ENCODE results near the gene CCDC148.
A peak's percentile ranks its signal among the peaks of the same experiment; 100 is the strongest.

CCDC148 gene

DNA sequence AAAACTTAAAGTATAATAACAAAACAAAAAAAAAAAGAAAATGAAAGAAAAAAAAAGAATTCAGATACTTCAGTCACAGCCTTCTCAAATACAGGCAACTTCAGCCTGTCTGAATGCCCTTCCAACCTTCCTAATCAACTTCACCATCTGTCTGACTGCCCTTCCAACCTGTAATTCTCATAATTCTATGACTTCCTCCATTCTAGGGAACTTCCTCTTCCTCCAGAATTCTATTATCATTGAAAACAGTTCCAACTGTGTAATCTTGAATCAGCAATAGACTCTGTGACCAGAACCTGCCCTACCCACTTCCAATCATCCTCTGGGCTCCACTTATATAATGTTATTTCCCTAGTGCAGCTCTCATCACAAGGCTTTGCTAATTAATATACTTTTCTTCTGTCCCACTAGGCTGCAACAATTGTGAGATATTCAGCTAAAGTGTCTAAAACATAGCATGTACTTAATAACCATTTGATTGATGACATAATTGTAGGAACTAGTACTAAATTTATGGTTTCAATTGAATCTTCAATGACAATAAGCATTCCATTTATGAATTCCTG is 227.5 kb downstream of the CCDC148 start:
- no peak for TF ChIP-seq TAF1 (IDR thresholded peaks at IDR 0.05; ENCODE audit: borderline replicate concordance, insufficient read depth, low read length)

DNA sequence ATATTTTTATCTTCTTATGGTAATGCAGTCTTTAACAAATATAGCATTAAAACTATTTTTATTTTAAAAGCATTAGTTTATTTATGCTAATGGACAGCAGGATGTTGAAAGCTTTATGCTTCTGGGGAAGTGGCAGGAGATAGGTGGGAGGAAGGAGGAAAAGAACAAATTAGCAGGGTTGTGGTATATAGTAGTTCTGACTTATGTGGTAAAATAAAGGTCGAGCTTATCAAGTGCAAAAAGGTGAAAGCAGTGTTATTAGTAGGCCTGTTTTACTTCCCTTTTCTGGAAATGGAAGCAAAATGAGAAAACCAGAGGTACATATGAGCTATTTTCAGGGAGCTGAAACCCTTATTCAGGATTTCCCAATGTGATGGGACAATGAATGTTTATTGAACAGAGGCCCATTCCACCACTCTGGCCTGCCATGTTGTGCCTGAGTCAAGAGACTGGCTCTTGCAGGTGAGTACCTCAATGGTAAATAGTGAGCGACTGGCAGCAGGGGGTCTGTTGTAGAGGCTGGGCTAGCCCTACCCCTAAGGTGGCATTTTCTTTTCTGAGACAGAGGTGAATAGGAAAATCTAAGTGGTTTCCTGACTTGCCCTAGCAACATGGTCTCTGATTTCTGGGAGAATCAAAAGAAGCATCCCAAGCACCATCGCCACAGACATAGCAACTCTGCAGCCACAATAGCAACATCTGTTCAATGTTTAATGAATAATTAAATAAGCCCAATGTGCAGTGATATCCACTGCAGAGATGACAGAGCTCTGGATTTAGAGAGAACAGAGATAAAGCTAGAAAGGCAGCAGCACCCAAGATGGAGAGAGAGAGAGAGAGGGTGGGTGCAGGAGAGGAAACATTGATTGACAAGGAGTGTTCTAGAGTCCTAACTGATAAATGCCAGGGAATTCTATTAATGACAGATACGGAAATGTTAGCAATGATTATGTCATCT is 235.2 kb downstream of the CCDC148 start:
- TF ChIP-seq TAF1 (IDR thresholded peaks at IDR 0.05; ENCODE audit: borderline replicate concordance, insufficient read depth, low read length) (no peak), FOXP2 (optimal IDR thresholded peaks at IDR 0.05; ENCODE audit: borderline replicate concordance, extremely low read depth, extremely low read length, insufficient read depth) (no peak), SIN3A (IDR thresholded peaks at IDR 0.05; ENCODE audit: borderline replicate concordance, insufficient read depth, low read length) (no peak), POLR2AphosphoS5 (IDR thresholded peaks at IDR 0.05; ENCODE audit: low read depth, low read length) (no peak)
- TF ChIP-seq, protein P1, sequence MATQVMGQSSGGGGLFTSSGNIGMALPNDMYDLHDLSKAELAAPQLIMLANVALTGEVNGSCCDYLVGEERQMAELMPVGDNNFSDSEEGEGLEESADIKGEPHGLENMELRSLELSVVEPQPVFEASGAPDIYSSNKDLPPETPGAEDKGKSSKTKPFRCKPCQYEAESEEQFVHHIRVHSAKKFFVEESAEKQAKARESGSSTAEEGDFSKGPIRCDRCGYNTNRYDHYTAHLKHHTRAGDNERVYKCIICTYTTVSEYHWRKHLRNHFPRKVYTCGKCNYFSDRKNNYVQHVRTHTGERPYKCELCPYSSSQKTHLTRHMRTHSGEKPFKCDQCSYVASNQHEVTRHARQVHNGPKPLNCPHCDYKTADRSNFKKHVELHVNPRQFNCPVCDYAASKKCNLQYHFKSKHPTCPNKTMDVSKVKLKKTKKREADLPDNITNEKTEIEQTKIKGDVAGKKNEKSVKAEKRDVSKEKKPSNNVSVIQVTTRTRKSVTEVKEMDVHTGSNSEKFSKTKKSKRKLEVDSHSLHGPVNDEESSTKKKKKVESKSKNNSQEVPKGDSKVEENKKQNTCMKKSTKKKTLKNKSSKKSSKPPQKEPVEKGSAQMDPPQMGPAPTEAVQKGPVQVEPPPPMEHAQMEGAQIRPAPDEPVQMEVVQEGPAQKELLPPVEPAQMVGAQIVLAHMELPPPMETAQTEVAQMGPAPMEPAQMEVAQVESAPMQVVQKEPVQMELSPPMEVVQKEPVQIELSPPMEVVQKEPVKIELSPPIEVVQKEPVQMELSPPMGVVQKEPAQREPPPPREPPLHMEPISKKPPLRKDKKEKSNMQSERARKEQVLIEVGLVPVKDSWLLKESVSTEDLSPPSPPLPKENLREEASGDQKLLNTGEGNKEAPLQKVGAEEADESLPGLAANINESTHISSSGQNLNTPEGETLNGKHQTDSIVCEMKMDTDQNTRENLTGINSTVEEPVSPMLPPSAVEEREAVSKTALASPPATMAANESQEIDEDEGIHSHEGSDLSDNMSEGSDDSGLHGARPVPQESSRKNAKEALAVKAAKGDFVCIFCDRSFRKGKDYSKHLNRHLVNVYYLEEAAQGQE (IDR thresholded peaks at IDR 0.05; ENCODE audit: insufficient read depth in 1 of 2, low read depth in 2 of 2, low read length in 2 of 2) = no peak

DNA sequence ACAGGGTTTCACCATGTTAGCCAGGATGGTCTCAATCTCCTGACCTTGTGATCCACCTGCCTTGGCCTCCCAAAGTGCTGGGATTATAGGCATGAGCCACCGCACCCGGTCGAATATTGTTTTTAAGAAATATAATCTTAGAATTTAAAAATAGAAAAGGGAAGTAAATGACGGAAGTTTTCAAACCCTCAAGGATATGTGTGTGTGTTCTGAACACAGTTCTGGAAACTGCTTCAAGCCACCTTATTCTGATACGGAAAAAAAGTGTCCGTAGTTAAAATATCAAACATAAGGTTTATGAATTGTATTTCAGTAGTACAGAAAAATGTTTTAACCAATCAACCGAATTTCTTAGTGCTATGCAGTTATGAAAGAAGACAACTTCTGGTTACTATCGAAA is 239.0 kb downstream of the CCDC148 start:
- TF ChIP-seq, protein P1 (IDR thresholded peaks at IDR 0.05; ENCODE audit: insufficient read depth in 1 of 2, low read depth in 2 of 2, low read length in 2 of 2) = no peak
- no peak for TF ChIP-seq POLR2AphosphoS5 (IDR thresholded peaks at IDR 0.05; ENCODE audit: low read depth, low read length)
- no peak for TF ChIP-seq SIN3A (IDR thresholded peaks at IDR 0.05; ENCODE audit: borderline replicate concordance, insufficient read depth, low read length)
- no peak for TF ChIP-seq FOXP2 (optimal IDR thresholded peaks at IDR 0.05; ENCODE audit: borderline replicate concordance, extremely low read depth, extremely low read length, insufficient read depth)
- no peak for TF ChIP-seq TAF1 (IDR thresholded peaks at IDR 0.05; ENCODE audit: borderline replicate concordance, insufficient read depth, low read length)

DNA sequence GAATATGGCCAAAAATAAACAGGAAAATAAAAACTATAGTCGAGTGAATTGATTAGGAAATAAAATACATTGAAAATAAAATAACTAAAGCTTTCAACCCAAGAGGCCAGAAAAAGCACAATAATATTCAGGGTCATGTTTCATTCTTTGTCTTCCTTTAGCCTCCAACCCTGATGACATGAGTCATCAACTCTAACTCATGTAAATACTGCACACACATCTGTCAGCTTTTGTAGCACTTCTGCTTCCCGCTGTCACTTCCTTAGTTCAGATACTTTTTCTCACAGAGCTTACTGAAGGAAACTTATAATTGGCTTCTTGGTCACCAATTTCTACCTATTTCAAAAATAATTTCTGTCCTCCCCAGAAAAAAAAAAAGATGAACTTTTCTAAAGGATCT is 242.1 kb downstream of the CCDC148 start:
- TF ChIP-seq TAF1 (IDR thresholded peaks at IDR 0.05; ENCODE audit: borderline replicate concordance, insufficient read depth, low read length) = no peak
- TF ChIP-seq, protein P1 (IDR thresholded peaks at IDR 0.05; ENCODE audit: insufficient read depth in 1 of 2, low read depth in 2 of 2, low read length in 2 of 2) = no peak
- no peak for TF ChIP-seq FOXP2 (optimal IDR thresholded peaks at IDR 0.05; ENCODE audit: borderline replicate concordance, extremely low read depth, extremely low read length, insufficient read depth)
- TF ChIP-seq SIN3A (IDR thresholded peaks at IDR 0.05; ENCODE audit: borderline replicate concordance, insufficient read depth, low read length) = peak; percentile 37; the same call in 1 of the 2 replicates
- TF ChIP-seq POLR2AphosphoS5 (IDR thresholded peaks at IDR 0.05; ENCODE audit: low read depth, low read length) = no peak

DNA sequence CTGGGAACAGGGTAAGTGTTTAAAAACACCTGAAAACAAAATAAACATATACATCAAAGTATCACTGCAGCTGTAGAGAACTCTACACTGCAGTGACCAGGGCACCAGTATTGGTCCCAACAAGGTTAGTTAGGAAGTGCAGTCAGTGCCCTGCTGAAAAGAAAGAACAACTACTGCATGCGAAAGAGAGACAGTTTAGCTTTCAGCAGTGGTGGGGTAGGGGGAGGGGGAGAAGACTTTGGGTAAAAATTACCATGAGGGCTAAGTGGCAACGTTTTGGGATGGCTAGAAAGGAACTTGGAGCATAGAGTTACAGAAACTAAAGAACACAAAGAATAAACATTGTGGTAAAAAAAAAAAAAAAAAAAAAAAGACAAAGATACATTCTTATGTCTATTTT is 242.8 kb downstream of the CCDC148 start:
- no peak for TF ChIP-seq FOXP2 (optimal IDR thresholded peaks at IDR 0.05; ENCODE audit: borderline replicate concordance, extremely low read depth, extremely low read length, insufficient read depth)
- TF ChIP-seq, protein P1 (IDR thresholded peaks at IDR 0.05; ENCODE audit: insufficient read depth in 1 of 2, low read depth in 2 of 2, low read length in 2 of 2) = no peak
- no peak for TF ChIP-seq TAF1 (IDR thresholded peaks at IDR 0.05; ENCODE audit: borderline replicate concordance, insufficient read depth, low read length)
- no peak for TF ChIP-seq POLR2AphosphoS5 (IDR thresholded peaks at IDR 0.05; ENCODE audit: low read depth, low read length)
- no peak for TF ChIP-seq SIN3A (IDR thresholded peaks at IDR 0.05; ENCODE audit: borderline replicate concordance, insufficient read depth, low read length)
